Activated CD8-positive, alpha-beta memory T cell treated with anti-CD3 and anti-CD28 coated beads, Interleukin-2, amount 50 U/mL, for 4 hours (primary cell): ENCODE data around the gene FNDC3A.

ENCODE experiments used
- DNase-seq: peaks from one replicate; pipeline ENCODE4 v3.0.0-alpha.2; 2020

FNDC3A gene

GRCh38 chr13:49220856-49221589 lies 245.3 kb downstream of the FNDC3A start:
- DNase-seq = no peak

GRCh38 chr13:49221590-49221965 lies 245.9 kb downstream of the FNDC3A start:
- DNase-seq = no peak

- DNase-seq = no peak
Observed at GRCh38 chr13:49225223-49226042, 249.7 kb downstream of the FNDC3A start.

- no peak for DNase-seq
Observed at GRCh38 chr13:49226613-49227012, 250.9 kb downstream of the FNDC3A start.

- DNase-seq = no peak
Observed at GRCh38 chr13:49234741-49235140, 259.0 kb downstream of the FNDC3A start.

GRCh38 chr13:49235856-49236431 lies 260.2 kb downstream of the FNDC3A start:
- no peak for DNase-seq

GRCh38 chr13:49238621-49239020 lies 262.9 kb downstream of the FNDC3A start:
- DNase-seq = no peak

GRCh38 chr13:49240017-49240416 lies 264.3 kb downstream of the FNDC3A start:
- DNase-seq = peak; percentile 24

- no peak for DNase-seq
Observed at GRCh38 chr13:49241296-49241695, 265.6 kb downstream of the FNDC3A start.

- no peak for DNase-seq
Observed at GRCh38 chr13:49245101-49245500, 269.4 kb downstream of the FNDC3A start.

- DNase-seq = no peak
Observed at GRCh38 chr13:49246850-49247642, 271.3 kb downstream of the FNDC3A start.

GRCh38 chr13:49247643-49248621 lies 272.2 kb downstream of the FNDC3A start, which contains the start of gene CDADC1:
Gene CDADC1 (plus strand): TSS chr13:49247925. CDS start chr13:49248038, 113 bp downstream.
- peak; percentile 89 for DNase-seq

GRCh38 chr13:49248622-49249002 lies 272.9 kb downstream of the FNDC3A start:
- no peak for DNase-seq

GRCh38 chr13:49251326-49251725 lies 275.6 kb downstream of the FNDC3A start:
- no peak for DNase-seq

- DNase-seq = no peak
Observed at GRCh38 chr13:49253310-49253709, 277.6 kb downstream of the FNDC3A start.

- DNase-seq = no peak
Observed at GRCh38 chr13:49254007-49254406, 278.3 kb downstream of the FNDC3A start.

- no peak for DNase-seq
Observed at GRCh38 chr13:49256841-49257240, 281.1 kb downstream of the FNDC3A start.

- DNase-seq = no peak
Observed at GRCh38 chr13:49258089-49258796, 282.5 kb downstream of the FNDC3A start.
